ENCODE data around the gene RCSD1.

The RCSD1 gene

DNA sequence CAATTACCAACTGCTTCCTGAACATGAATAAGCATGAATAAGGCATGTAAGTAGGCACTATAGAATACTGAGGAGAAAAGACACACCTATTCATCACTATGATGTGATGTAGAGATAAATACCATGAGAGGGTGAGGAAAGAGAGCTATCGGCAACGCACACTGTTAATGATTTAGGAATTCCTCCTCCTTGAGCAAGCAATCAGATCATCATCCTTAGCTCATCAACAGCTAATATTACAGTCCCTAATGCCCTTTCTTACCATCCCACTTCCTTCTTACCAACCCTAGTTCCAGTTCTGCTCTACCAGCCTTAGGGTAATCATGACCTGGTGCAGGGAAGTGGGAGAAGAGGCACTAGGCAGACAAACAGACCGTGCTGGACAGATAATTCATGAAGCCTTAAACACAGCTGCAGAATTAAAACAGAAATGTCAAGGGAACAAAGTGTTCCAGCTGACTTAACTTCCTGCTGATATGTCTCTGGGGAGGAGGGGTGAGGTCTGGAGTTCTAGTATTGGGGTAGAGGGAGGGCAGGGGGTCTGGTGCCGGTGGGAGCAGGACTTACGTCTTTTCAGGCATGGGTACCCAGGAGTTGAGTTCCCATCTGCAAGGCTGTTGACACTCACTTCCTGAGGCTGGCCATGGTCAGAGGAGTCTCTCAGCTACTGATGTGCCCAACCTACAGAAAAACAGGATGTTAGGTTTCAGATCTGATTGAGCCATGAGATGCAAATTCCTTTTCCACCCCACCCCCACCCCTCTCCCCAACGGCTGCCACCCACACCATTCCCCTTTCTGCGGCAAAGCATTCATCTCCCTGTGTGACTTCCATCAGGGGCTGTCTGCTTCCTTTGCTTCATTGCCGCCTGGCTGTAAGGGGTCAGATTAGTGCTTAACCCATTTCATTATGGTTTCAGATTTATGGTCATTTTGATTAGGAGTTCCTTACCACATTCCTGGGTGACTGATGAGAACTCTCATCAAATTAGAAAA is 12.6 kb upstream of the RCSD1 start:
- TF ChIP-seq, protein P1, sequence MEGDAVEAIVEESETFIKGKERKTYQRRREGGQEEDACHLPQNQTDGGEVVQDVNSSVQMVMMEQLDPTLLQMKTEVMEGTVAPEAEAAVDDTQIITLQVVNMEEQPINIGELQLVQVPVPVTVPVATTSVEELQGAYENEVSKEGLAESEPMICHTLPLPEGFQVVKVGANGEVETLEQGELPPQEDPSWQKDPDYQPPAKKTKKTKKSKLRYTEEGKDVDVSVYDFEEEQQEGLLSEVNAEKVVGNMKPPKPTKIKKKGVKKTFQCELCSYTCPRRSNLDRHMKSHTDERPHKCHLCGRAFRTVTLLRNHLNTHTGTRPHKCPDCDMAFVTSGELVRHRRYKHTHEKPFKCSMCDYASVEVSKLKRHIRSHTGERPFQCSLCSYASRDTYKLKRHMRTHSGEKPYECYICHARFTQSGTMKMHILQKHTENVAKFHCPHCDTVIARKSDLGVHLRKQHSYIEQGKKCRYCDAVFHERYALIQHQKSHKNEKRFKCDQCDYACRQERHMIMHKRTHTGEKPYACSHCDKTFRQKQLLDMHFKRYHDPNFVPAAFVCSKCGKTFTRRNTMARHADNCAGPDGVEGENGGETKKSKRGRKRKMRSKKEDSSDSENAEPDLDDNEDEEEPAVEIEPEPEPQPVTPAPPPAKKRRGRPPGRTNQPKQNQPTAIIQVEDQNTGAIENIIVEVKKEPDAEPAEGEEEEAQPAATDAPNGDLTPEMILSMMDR (conservative IDR thresholded peaks at IDR 0.05; ENCODE audit: low read depth, low read length) = no peak
- no peak for DNase-seq (ENCODE audit: low read depth)
- no peak overlapping the region for H3K4me3 ChIP-seq (ENCODE audit: low read length)

DNA sequence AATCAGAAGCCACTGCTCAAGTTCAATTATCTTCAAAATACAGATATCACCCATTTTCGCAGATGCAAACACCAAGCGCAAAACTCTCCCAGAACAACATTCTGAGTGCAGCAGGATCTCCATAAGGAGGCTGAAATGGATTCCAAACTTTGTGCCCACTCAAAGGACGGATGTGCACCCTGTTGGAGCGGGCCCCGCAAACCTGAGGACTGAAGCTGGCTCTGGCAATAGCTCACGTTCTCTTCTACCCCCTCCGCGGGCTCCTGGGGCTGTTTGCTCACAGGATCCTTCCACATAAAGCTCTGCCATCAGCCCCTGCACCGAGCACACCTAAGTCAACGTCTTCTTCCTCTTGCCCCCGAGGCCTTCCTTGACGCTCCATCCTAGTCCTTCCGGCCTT is 11.7 kb upstream of the RCSD1 start:
- no peak for DNase-seq (ENCODE audit: low read depth)
- H3K4me3 ChIP-seq (ENCODE audit: low read length) = no peak overlapping the region
- TF ChIP-seq, protein P1 (conservative IDR thresholded peaks at IDR 0.05; ENCODE audit: low read depth, low read length) = no peak

DNA sequence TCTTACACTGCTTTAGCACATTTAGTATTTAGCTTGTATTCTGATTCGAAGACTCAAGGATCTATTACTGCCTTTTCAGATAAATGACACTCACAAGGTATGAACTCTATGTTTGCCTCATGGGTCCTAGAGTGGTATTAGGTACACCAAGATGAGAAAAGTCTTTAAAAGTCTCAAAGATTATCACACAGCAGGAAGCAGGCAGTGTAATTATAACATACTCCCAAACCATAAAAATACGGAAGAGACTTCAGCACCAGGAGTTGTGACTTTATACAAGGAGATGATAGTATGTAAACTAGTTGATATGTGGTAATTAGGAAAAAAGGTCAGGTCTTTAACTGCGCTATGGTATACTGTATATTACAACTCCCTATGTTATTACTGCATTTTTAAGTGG is 11.2 kb upstream of the RCSD1 start:
- TF ChIP-seq, protein P1 (conservative IDR thresholded peaks at IDR 0.05; ENCODE audit: low read depth, low read length) = no peak
- DNase-seq (ENCODE audit: low read depth) = no peak
- H3K4me3 ChIP-seq (ENCODE audit: low read length) = no peak overlapping the region

DNA sequence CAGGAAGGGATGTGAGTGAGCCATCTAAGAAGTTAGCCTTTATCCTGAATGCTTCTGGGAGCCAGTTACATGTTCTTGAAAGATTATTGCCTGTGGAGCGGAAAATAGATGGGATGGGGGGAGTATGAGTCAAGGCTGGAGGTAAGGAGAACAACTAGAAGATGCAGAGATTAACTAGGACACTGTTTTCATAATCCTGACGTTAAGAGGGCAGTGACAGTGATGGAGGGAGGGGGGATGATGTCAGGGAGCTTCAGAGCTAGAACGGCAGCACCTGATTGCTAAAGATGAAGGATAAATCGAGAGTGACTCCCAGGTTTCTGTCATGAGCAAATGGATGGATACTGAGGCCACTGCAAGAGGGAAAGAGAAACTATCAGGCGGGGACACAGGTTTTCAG is 10.0 kb upstream of the RCSD1 start:
- no peak overlapping the region for H3K4me3 ChIP-seq (ENCODE audit: low read length)
- no peak for DNase-seq (ENCODE audit: low read depth)
- TF ChIP-seq, protein P1 (conservative IDR thresholded peaks at IDR 0.05; ENCODE audit: low read depth, low read length) = no peak

DNA sequence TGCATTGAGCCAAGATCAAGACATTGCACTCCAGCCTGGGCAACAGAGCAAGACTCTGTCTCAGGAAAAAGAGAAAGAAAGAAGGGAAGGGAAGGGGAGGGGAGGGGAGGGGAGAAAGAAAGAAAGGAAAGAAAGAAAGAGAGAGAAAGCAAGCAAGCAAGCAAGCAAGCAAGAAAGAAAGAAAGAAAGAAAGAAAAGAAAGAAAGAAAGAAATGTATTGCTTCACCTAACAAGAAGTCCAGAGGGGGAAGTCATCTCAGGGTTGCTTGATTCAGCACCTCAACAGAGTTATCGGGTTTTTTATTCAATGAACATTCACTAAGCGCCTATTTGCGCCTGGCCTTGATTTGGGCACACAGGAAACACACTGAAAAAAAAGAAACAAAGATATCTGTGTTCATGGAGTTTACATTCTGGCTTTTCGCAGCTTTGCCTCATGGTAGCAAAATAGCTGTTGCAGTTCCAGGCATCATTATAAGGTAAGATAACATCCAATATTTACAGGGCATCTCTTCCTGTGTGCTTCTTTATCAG is 8.2 kb upstream of the RCSD1 start:
- TF ChIP-seq, protein P1 (conservative IDR thresholded peaks at IDR 0.05; ENCODE audit: low read depth, low read length) = no peak
- no peak for DNase-seq (ENCODE audit: low read depth)
- H3K4me3 ChIP-seq (ENCODE audit: low read length) = no peak overlapping the region

DNA sequence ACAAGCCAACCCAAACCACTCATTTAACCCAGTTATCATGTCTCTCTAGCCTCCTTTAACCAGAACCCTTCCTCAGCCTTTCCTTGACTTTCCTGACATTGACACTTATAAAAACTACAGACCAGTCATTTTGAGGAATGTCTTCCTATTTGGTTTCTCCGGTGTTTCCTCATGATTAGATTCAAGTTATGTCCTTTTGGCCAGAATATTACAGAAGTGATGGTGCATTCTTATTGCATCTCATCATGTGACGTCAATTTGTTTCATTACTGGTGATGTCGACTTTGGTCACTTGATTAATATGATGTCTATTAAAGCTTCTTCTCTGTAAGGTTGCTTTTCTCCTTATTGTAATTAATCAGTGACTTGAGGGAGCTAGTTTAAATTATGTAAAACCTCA is 6.1 kb upstream of the RCSD1 start:
- DNase-seq (ENCODE audit: low read depth) = no peak
- TF ChIP-seq, protein P1 (conservative IDR thresholded peaks at IDR 0.05; ENCODE audit: low read depth, low read length) = no peak
- H3K4me3 ChIP-seq (ENCODE audit: low read length) = no peak overlapping the region
